HL-60 (cell line): ENCODE measurements around the gene EMC9.
A peak's percentile ranks its signal among the peaks of the same experiment; 100 is the strongest.

ENCODE experiments used
- DNase-seq, 2 experiments: peaks; one replicate each; pipeline ENCODE4 v3.0.0-alpha.2; 2010 to 2020; ENCODE audit warnings: low read depth in 1 of 2, low spot score in 1 of 2
- H3K27ac ChIP-seq: fragments of 250-450 bp; sonication (Bioruptor Pico); replicated peaks from 2 replicates; pipeline ENCODE4 v1.5.1; 2020; ENCODE audit warnings: mild to moderate bottlenecking, moderate library complexity
- H3K27me3 ChIP-seq: fragments of 250-450 bp; sonication (Bioruptor Pico); 2 replicates; pipeline ENCODE4 v1.5.1; 2021; ENCODE audit warnings: mild to moderate bottlenecking, moderate library complexity; ENCODE audit not compliant: insufficient read depth, poor library complexity, severe bottlenecking
- H3K4me3 ChIP-seq: replicated peaks from 2 replicates; pipeline ENCODE4 v1.5.1; 2011; ENCODE audit warnings: mild to moderate bottlenecking, control low read depth, low read length; ENCODE audit not compliant: insufficient read depth
- CTCF ChIP-seq: IDR thresholded peaks from one replicate; pipeline ENCODE4 v1.5.1; 2011; ENCODE audit warnings: low read length, control low read depth, inconsistent platforms; ENCODE audit not compliant: insufficient read depth
- GABPA ChIP-seq: IDR thresholded peaks from 2 replicates; pipeline ENCODE4 v1.6.1; 2012; ENCODE audit warnings: low read depth
- POLR2AphosphoS5 ChIP-seq: IDR thresholded peaks from 2 replicates; pipeline ENCODE4 v1.6.1; 2012; ENCODE audit warnings: low read depth
- REST ChIP-seq: IDR thresholded peaks from 2 replicates; pipeline ENCODE4 v1.6.1; 2012; ENCODE audit warnings: low read depth; ENCODE audit not compliant: insufficient replicate concordance
- SPI1 ChIP-seq: IDR thresholded peaks from 2 replicates; pipeline ENCODE4 v1.6.1; 2012; ENCODE audit warnings: low read depth, mild to moderate bottlenecking, borderline replicate concordance

The EMC9 gene

GRCh38 chr14:24117179-24117578, 24.2 kb downstream of the EMC9 start:
- Histone ChIP-seq H3K4me3 (no peak overlapping the region), H3K27me3 (no peaks in the 10 kb centered on the region)
- peak in 1 of 2 experiments; percentile 9 for DNase-seq

GRCh38 chr14:24116128-24116814, 25.1 kb downstream of the EMC9 start:
- Histone ChIP-seq H3K4me3 (peak overlapping the region; percentile 88), H3K27ac (no peak overlapping the region), H3K27me3 (no peaks in the 10 kb centered on the region)
- TF ChIP-seq GABPA (no peak), POLR2AphosphoS5 (no peak), SPI1 (no peak), REST (no peak), CTCF (no peak)
- no peak for DNase-seq

More at GRCh38 chr14:24117179-24117578, 24.2 kb downstream of the EMC9 start:
- H3K27ac ChIP-seq, result no peak overlapping the region
- TF ChIP-seq SPI1 (peak; percentile 50; the same call in 1 of the 2 replicates), REST (no peak)

DNA sequence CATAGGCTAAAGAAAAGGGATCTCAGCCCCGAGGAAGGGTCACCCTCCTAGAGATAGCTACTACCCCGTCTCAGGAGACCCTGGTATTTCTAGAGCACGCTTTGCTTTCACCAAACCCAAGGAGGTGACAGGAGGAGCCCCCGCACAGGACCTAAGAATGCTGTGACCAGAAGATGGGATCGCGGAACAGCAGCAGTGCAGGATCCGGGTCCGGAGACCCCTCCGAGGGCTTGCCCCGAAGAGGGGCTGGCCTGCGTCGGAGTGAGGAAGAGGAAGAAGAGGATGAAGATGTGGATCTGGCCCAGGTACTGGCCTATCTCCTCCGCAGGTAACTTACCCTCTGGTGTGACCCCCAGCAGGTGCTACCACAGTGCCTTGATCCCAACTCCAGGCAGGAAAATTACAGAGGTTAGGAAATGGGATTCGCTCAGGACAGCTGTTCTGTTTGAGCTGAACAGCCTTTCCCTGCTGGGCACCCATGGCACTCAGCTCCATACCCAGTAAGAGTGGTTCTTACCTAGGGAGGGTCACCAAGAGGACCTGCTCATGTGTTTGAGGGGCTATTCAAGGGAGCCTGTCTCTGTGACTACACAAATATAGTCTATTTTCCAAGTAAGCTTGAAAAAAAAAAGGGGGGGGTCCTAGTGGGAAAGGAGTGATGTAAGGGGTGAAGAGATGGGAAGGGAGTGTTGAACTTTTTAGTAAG, 25.8 kb downstream of the EMC9 start:
- Histone ChIP-seq H3K27ac (peak overlapping the region; percentile 97), H3K4me3 (peak overlapping the region; percentile 88), H3K27me3 (no peaks in the 10 kb centered on the region)
- no peak for TF ChIP-seq CTCF
- no peak for TF ChIP-seq POLR2AphosphoS5
- TF ChIP-seq GABPA, result no peak
- no peak for TF ChIP-seq REST
- TF ChIP-seq SPI1, result no peak
- DNase-seq, result no peak
